ENCODE data around the gene OBP2B. TPM values are rescaled to one million over a fixed set of nuclear protein-coding genes. Genes with fewer than 3 reads are reported as not detected.
A peak's percentile ranks its signal among the peaks of the same experiment; 100 is the strongest.
"Not testable (repeated sequence)": the region's sequence is repeated elsewhere in the genome, so short reads cannot be mapped to it uniquely, and the experiment has no call there.

The OBP2B gene
- total and polyA plus RNA-seq, 11 donors: 0.38 TPM; not detected in 10

- DNase-seq: no peak
- WGBS, 4 donors: 67 to 85% (median 72%) methylated on average over 19 to 25 of the region's 25 CpGs
- Histone ChIP-seq H3K4me3 (no peak overlapping the region), H3K4me1 (peaks cover 0 to 10% (median 2%) of the 10 kb centered on the region in 12 donors), H3K27me3 (peaks cover 0 to 4% (median 0%) of the 10 kb centered on the region in 9 donors), H3K36me3 (no peaks in the 10 kb centered on the region), H3K9me3 (no peaks in the 10 kb centered on the region), H3K27ac (peak overlapping the region in 2 of 12 donors; percentile 1 to 55)
- TF ChIP-seq POLR2A (IDR thresholded peaks at IDR 0.05) (no peak), CTCF (IDR thresholded peaks at IDR 0.05) (no peak)
- ATAC-seq: no peak
- intact Hi-C loops (cut with DNase I): no loop called here
Observed at GRCh38 chr9:133226219-133227171, 17.4 kb upstream of the OBP2B start.

- Histone ChIP-seq H3K27me3 (peaks cover 0 to 4% (median 0%) of the 10 kb centered on the region in 9 donors), H3K4me1 (peaks cover 0 to 10% (median 2%) of the 10 kb centered on the region in 12 donors), H3K4me3 (no peak overlapping the region), H3K27ac (peak overlapping the region in 6 of 12 donors; percentile 13 to 55 (median 40)), H3K9me3 (no peaks in the 10 kb centered on the region), H3K36me3 (no peaks in the 10 kb centered on the region)
- no peak for TF ChIP-seq POLR2A (IDR thresholded peaks at IDR 0.05)
- TF ChIP-seq CTCF (IDR thresholded peaks at IDR 0.05): no peak
- intact Hi-C loops (cut with DNase I): no loop called here
- 69 to 79% (median 73%) methylated on average over 21 to 38 of the region's 38 CpGs for WGBS, 4 donors
- DNase-seq: peak in 4 of 5 donors; percentile 48 to 80 (median 62)
- peak in 3 of 4 donors; percentile 20 to 58 (median 30) for ATAC-seq
Observed at GRCh38 chr9:133225171-133226011, 16.3 kb upstream of the OBP2B start.

GRCh38 chr9:133224762-133225161 is 15.7 kb upstream of the OBP2B start:
- WGBS, 4 donors: 78 to 91% (median 88%) methylated on average over 7 to 12 of the region's 12 CpGs
- Histone ChIP-seq H3K27ac (peak overlapping the region in 3 of 12 donors; percentile 33 to 55 (median 44)), H3K27me3 (peaks cover 0 to 4% (median 0%) of the 10 kb centered on the region in 9 donors), H3K36me3 (no peaks in the 10 kb centered on the region), H3K4me1 (peaks cover 0 to 10% (median 2%) of the 10 kb centered on the region in 12 donors), H3K4me3 (no peak overlapping the region), H3K9me3 (no peaks in the 10 kb centered on the region)
- DNase-seq (peak in 1 of 5 donors; percentile 45), ATAC-seq (no peak)
- intact Hi-C loops (cut with DNase I): no loop called here
- TF ChIP-seq CTCF (IDR thresholded peaks at IDR 0.05) (no peak), POLR2A (IDR thresholded peaks at IDR 0.05) (no peak)

GRCh38 chr9:133223159-133223756 is 14.2 kb upstream of the OBP2B start:
- DNase-seq (peak; percentile 77 to 86 (median 81)), ATAC-seq (peak; percentile 69 to 90 (median 74))
- Histone ChIP-seq H3K4me3 (peak overlapping the region in 6 of 12 donors; percentile 15 to 38 (median 30)), H3K27ac (peak overlapping the region in 9 of 12 donors; percentile 20 to 79 (median 69)), H3K4me1 (peaks cover 0 to 10% (median 2%) of the 10 kb centered on the region in 12 donors)
- H3K27me3 ChIP-seq; H3K36me3 ChIP-seq; H3K9me3 ChIP-seq; intact Hi-C loops (cut with DNase I): not testable (repeated sequence)
- WGBS, 4 donors: 24 to 27% (median 25%) methylated on average over 9 to 13 of the region's 13 CpGs

- H3K27me3 ChIP-seq; H3K27ac ChIP-seq; H3K36me3 ChIP-seq; intact Hi-C loops (cut with DNase I); H3K9me3 ChIP-seq; H3K4me3 ChIP-seq; ATAC-seq: not testable (repeated sequence)
- DNase-seq: peak in 1 of 5 donors; percentile 6
- 75 to 80% (median 79%) methylated on average over 7 to 12 of the region's 12 CpGs for WGBS, 4 donors
- H3K4me1 ChIP-seq: peaks cover 0 to 10% (median 2%) of the 10 kb centered on the region in 12 donors
Observed at GRCh38 chr9:133221994-133222393, 12.9 kb upstream of the OBP2B start.

Data from heart left ventricle (tissue), 16 donors.